SHP77 (cell line): ENCODE measurements around the gene NR2E1.

Experiments used
- DNase-seq, 2 experiments: peaks; one replicate each; lab custom pipeline; 2025; lab: John Stamatoyannopoulos, UW

Gene NR2E1

GRCh38 chr6:108171291-108171917 lies 5.6 kb downstream of the NR2E1 start:
- no peak for DNase-seq

DNA sequence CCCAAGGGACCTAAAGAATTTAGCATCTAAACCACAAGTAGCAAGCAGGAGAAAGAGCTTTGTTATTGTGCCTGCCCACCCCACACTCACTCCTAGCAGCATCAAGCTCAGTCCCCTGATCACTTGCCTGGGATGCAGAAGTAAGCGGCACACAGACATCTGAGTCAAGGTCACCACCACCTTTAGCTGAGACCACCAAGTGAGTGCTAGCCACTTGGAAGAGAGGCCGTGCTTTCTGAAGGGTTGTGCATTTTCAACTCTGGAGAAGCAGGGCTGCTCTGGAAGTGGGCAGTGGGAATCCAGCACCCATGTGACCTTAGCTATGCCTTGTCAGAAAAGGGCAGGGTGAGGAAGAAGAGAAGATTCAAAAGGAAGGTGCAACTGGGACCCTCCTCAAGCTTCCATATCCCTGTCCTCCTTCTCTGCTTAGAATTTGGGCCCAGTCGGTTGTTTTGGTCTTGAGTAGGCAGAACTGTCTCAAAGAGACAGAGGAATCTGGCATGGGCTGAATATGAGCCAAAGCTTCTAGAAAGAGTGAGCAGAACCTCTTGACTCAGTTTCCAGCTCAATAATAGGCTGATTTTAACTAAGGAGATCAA lies 6.2 kb downstream of the NR2E1 start:
- DNase-seq, result no peak

- DNase-seq, result no peak
Observed at GRCh38 chr6:108174371-108175175, 8.8 kb downstream of the NR2E1 start.

DNA sequence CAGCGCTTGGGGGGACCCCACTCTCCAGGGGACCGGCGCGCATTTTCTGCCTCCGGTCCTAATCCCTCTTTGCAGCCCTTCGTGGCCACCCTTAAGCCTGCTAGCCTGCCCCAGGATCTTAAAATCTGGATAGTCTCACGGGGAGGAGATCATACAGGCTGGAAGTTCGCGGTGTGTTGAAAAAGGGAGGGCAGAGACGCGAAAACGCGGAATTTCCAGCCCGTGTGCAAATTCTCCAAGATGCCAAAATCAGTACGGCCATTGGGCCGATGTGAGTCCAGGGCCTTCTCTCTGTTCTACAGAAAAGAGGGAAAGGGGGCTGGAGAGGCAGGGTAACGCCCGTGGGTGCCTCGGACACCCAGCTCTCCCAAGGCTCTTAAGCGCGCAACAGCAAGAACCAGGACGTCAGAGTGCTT lies 9.4 kb downstream of the NR2E1 start:
- DNase-seq, result no peak

DNA sequence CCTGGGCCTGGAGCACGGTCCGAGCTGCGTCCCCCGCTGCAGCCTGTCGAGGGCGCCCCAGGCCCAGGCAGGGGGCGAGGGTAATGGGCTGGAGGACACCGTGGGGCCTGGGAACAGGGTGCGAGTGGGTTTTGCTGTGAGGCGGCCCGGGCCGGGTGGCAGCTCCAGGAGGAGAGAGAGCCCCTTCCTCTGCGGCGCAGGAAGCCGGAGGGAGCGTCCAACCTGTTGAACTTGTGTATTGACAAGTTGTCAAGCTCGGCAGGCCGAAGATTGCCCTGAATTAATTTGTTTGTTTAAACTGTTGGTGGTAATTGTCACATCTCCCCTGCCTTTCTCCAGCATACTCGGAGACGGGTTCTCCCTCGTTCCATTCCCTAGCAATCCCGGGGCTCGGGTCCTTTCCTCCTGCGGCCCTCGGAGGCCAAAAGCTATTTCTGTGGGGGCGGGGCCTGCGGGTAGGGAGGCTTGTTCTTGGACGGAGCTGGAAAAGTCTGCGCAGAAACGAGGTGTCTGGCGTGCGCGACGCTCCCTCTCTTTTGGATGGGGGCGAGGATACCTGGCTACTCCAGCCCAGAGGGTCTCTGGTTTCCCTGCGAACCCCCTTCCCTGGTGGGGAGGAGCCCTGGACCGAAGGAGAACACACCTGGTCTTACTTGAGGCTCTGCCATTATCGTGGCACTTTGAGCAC lies 9.9 kb downstream of the NR2E1 start:
- no peak for DNase-seq

DNA sequence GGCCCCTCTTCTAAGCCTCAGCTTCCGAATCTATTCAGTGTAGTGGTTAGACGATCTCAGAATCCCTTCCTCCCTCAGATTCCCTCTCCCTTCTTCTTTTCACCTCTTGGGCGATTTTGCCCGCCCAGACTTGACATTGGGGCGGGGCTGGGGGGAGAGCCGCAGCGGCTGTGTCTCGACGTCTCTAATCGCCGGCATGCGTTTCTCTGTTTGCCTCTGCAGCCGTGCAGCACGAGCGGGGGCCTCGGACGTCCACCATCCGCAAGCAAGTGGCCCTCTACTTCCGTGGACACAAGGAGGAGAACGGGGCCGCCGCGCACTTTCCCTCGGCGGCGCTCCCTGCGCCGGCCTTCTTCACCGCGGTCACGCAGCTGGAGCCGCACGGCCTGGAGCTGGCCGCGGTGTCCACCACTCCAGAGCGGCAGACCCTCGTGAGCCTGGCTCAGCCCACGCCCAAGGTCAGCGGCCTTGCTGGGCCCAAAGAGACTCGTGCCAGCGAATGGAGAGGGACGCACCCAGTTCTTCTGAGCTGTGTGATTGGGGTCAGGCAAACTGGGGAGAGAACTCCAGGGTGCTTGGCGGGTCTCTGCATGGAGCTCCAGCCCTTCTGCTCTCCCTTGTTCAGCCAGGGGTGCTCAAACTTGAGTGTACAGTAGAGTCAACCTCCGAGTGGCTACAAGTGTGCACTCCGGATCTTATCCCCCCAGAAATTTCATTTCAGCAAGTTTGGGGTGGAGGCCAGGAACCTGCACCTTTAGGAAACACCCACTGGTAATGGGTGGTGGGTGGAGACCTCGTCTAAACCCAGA lies 10.7 kb downstream of the NR2E1 start:
- DNase-seq, result no peak

DNA sequence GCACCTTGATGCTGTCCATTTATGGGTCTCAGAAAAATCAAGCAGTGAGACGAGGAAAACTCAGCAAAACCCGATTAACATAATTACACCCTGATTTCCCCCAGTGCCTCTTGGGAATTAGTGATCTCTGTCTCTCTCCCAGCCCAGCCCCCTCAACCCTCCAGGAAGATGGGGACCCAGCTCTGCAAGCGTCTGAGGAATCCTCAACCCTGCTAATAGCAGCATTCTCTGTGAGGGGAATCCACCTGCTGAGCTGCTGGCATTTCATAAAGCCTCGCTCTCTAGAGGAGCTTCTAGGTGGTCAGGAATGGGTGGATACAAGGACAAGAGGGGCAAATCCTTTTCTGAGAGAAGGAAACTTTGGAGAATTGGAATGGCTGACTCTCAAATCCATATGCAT lies 13.9 kb downstream of the NR2E1 start:
- no peak for DNase-seq

DNA sequence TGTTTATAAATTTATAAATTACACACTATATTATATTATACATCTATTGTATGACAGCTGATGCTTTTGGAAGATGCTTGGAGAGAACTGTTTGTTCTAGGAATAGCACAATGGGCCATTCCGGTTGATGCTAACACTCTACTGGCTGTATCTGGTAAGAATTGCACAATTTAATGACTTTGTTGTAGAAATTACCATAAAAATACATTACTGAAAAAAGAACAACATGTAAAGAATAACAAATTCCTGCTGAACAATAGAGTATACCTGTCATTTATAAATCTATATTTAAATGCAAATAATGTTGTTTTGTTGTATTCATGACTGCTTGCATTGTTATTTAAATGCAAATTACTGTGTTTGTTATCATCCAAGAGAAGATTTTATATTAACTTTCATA lies 14.4 kb downstream of the NR2E1 start:
- DNase-seq, result no peak

DNA sequence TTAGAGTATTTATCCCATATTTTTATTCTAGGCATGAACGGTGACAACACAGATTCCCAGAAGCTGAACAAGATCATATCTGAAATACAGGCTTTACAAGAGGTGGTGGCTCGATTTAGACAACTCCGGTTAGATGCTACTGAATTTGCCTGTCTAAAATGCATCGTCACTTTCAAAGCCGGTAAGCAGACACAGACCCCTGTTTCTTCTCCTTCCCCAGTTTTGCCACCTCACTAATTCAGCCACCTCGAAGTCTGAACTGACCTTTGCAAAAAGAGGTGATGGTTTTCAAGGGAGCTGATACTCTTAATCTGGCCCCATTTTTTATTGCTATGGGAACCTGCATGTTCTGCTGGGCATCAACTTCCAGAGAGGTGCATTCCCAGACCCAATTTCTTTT lies 15.0 kb downstream of the NR2E1 start:
- no peak for DNase-seq

- DNase-seq, result no peak
Observed at GRCh38 chr6:108186226-108186625, 20.4 kb downstream of the NR2E1 start.

- DNase-seq, result no peak
Observed at GRCh38 chr6:108187519-108187918, 21.7 kb downstream of the NR2E1 start.

- DNase-seq, result no peak
Observed at GRCh38 chr6:108193131-108193530, 27.3 kb downstream of the NR2E1 start.

DNA sequence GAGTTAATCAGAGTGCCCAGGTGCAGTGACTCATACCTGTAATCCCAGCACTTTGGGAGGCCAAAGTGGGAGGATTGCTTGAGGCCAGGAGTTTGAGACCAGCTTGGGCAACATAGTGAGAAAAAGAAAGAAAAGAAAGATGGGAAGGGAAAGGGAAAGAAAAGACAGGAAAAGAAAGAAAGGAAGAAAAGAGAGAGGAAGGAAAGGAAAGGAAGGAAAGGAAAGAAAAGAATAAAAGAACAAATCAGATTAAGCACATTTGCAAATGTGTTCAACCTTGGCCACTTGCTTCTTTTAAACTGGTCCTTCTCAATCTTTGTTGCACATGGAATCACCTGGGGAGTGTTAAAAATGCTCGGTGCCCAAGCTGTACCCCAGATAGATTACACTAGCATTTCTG lies 28.0 kb downstream of the NR2E1 start:
- DNase-seq, result no peak

- DNase-seq, result no peak
Observed at GRCh38 chr6:108194503-108194902, 28.7 kb downstream of the NR2E1 start.

- DNase-seq, result no peak
Observed at GRCh38 chr6:108195209-108195608, 29.4 kb downstream of the NR2E1 start.

DNA sequence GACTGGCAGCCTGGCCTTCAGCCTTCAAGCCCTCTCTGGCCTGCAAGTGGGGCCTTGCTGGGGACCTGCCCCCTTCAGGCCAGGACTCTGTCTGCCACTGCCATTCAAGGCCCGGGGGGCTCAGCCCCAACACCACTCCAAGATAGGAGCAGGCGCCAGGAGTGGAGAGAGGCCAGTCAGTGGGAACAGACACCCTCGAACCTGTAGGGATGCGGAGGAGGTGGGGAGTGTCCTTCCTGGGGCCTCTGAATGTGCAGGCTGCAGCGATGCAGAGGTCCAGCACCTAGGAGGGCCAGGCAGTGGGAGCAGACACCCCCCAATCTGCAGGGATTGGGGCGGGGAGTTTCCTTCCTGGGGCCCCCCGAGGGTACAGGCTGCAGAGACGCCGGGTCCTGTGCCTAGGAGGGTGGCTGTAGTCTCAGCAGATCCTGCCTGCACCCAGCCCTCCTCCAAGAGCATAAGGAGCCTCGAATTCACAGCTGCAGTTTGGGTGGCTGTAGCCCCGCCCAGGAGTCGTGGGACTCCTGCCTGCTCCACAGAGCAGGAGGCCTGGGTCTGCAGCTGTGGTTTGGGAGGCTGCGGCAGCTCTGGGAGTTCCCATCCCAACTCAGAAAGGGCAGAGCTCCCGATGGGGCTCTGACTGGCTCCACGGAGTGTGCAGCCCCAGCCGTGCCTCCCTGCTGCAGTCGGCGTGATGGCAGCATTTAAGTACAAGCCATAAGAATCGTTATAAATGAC lies 33.1 kb downstream of the NR2E1 start:
- no peak for DNase-seq

- no peak for DNase-seq
Observed at GRCh38 chr6:108200186-108200585, 34.4 kb downstream of the NR2E1 start.

GRCh38 chr6:108200631-108201030 lies 34.8 kb downstream of the NR2E1 start:
- no peak for DNase-seq

DNA sequence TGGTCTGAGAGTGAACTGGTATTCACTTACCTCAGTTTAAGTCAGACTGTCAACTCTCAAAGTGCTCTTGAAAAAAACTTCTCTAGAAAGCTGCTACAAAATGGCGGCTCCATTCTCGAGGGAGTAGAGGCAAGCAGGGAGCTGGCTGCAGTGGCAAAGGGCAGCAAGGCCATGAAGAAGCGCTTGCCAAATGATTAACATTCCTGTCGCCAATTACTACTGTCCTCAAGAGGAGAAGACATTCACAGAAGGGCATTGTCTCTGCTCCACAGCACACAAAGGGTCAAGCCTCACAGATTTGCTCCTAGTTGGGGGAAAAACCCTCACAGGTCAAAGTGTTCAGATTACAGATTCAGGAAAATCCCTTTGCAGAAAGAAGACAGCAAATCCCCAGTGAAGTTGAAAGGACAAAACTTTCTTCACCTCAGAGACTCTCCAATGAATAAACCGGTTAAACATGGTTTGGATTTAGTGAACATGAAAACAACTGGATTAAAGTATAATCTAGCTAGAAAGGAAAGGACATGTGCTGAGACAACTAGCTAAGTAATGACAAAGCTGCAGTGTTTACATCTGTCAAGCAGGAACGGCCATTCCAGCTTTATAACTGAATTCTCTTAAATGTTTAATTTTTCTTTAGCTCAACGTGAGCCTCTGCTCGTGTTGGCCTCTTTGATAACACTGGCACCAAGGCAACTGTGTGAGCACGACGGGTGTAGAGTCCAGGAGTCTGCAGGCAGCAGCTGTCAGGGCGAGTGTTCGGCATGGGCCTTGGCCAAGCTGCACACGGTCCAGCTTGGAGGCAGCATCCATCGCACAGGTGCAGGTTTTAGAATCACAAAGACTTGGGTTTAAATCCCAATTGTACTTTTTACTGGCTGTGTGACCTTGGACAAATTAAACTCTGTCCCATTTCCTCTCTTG lies 37.6 kb downstream of the NR2E1 start:
- DNase-seq, result no peak

DNA sequence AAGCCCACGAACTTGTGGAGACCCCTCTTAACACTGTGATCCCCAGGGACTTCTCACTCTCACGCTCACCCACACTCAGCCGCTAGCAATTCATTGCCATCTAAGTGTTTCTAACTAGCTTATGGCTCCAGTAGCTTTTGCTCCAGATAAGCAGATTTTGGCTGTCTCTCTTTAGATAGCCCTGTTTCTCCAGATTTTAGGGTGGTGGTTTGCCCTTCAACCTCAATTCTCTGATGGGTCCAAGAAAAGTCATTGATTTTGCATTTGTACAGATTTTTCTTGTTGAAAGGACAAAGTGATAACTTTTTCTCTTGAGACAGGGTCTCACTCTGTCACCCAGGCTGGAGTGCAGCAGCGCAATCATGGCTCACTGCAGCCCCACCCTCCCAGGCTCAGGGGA lies 41.2 kb downstream of the NR2E1 start:
- DNase-seq, result no peak
